Measurements from ENCODE around the gene ADARB1.

ADARB1 gene

GRCh38 chr21:45054227-45054926 is 20.0 kb upstream of the ADARB1 start:
- no peak for DNase-seq

GRCh38 chr21:45054927-45055612 is 19.3 kb upstream of the ADARB1 start:
- peak in 3 of 56 donors; percentile 11 to 28 (median 14) for DNase-seq

- no peak for DNase-seq
These were observed 18.5 kb upstream of the ADARB1 start for GRCh38 chr21:45055861-45056260.

- DNase-seq, result no peak
These were observed 18.0 kb upstream of the ADARB1 start for GRCh38 chr21:45056296-45056904.

GRCh38 chr21:45056917-45057560 is 17.3 kb upstream of the ADARB1 start:
- DNase-seq, result no peak

- DNase-seq, result no peak
These were observed 16.5 kb upstream of the ADARB1 start for GRCh38 chr21:45057886-45058285.

- DNase-seq, result no peak
These were observed 15.3 kb upstream of the ADARB1 start for GRCh38 chr21:45059121-45059520.

GRCh38 chr21:45060089-45060488 is 14.3 kb upstream of the ADARB1 start:
- DNase-seq, result no peak

- no peak for DNase-seq
These were observed 13.6 kb upstream of the ADARB1 start for GRCh38 chr21:45060675-45061311.

- no peak for DNase-seq
These were observed 10.3 kb upstream of the ADARB1 start for GRCh38 chr21:45064091-45064490.

GRCh38 chr21:45064618-45065399 is 9.6 kb upstream of the ADARB1 start:
- DNase-seq, result no peak

GRCh38 chr21:45067462-45068285 is 6.7 kb upstream of the ADARB1 start:
- DNase-seq, result no peak

- no peak for DNase-seq
These were observed 5.3 kb upstream of the ADARB1 start for GRCh38 chr21:45069085-45069484.

GRCh38 chr21:45069711-45070110 is 4.7 kb upstream of the ADARB1 start:
- no peak for DNase-seq

GRCh38 chr21:45071078-45071873 is 3.1 kb upstream of the ADARB1 start:
- no peak for DNase-seq

- DNase-seq, result no peak
These were observed 2.3 kb upstream of the ADARB1 start for GRCh38 chr21:45071874-45072737.

- DNase-seq, result no peak
These were observed 1.6 kb upstream of the ADARB1 start for GRCh38 chr21:45072738-45073300.

Data from amygdala (tissue), 56 donors.